Sciatic nerve (tissue), 2 donors: Measurements from ENCODE around the gene ZNF74. TPM values are rescaled to one million over a fixed set of nuclear protein-coding genes. Genes with fewer than 3 reads are reported as not detected.
"Not testable (repeated sequence)": the region's sequence is repeated elsewhere in the genome, so short reads cannot be mapped to it uniquely, and the experiment has no call there.

Experiments
- ATAC-seq: fragments of 200-7000 bp; cut with Tn5 transposase; one replicate; pipeline ENCODE4 v1.9.1; 2020; ENCODE audit warnings: mild to moderate bottlenecking, moderate library complexity
- DNase-seq: peaks from one replicate; pipeline ENCODE4 v3.0.0-alpha.2; 2020; ENCODE audit warnings: low spot score
- intact Hi-C: fragments of 100-400 bp; cut with DNase I; formaldehyde crosslinking; loops from one replicate; pipeline ENCODE4 v1.14.2; 2022
- total RNA-seq: library from RNA; stranded (reverse); fragmentation: NEBNext Ultra II Directional; extraction: Animal tissue kit (Norgen Biotek cat#: 25700); gene quantifications from one replicate; pipeline ENCODE4 v1.2.1, GENCODE V29; 2021
- donor health status: DM: no; HTN: no; CAD: no.
- donor health status: DM: no; HTN: no; CAD: no.

The ZNF74 gene
- total RNA-seq, 1 donor from 2014 or later = 10.8 TPM

GRCh38 chr22:20372406-20372854 is 21.5 kb upstream of the ZNF74 start:
- DNase-seq, intact Hi-C loops: not testable (repeated sequence)
- peak; percentile 83 for ATAC-seq

- intact Hi-C loops, ATAC-seq, DNase-seq: not testable (repeated sequence)
Observed at GRCh38 chr22:20373195-20373706, 20.7 kb upstream of the ZNF74 start.

- ATAC-seq, intact Hi-C loops, DNase-seq: not testable (repeated sequence)
Observed at GRCh38 chr22:20374130-20374529, 19.8 kb upstream of the ZNF74 start.

GRCh38 chr22:20376281-20376680 is 17.7 kb upstream of the ZNF74 start:
- DNase-seq, intact Hi-C loops, ATAC-seq: not testable (repeated sequence)

- ATAC-seq, intact Hi-C loops, DNase-seq: not testable (repeated sequence)
Observed at GRCh38 chr22:20376983-20377382, 17.0 kb upstream of the ZNF74 start.

GRCh38 chr22:20378110-20378509 is 15.8 kb upstream of the ZNF74 start:
- ATAC-seq (no peak), DNase-seq (no peak)
- intact Hi-C loops = no loop called here

- intact Hi-C loops, ATAC-seq: not testable (repeated sequence)
- DNase-seq = peak; percentile 9
Observed at GRCh38 chr22:20378684-20379083, 15.3 kb upstream of the ZNF74 start.

GRCh38 chr22:20380486-20380885 is 13.5 kb upstream of the ZNF74 start:
- intact Hi-C loops = no loop called here
- DNase-seq (no peak), ATAC-seq (no peak)

GRCh38 chr22:20383538-20383937 is 10.4 kb upstream of the ZNF74 start:
- intact Hi-C loops = no loop called here
- ATAC-seq (no peak), DNase-seq (no peak)

GRCh38 chr22:20384171-20384570 is 9.8 kb upstream of the ZNF74 start:
- DNase-seq = no peak
- intact Hi-C loops = no loop called here
- ATAC-seq = no peak

GRCh38 chr22:20384865-20385264 is 9.1 kb upstream of the ZNF74 start:
- intact Hi-C loops = no loop called here
- ATAC-seq (no peak), DNase-seq (no peak)

- intact Hi-C loops = no loop called here
- no peak for ATAC-seq
- no peak for DNase-seq
Observed at GRCh38 chr22:20386336-20386735, 7.6 kb upstream of the ZNF74 start.

GRCh38 chr22:20386972-20387371 is 7.0 kb upstream of the ZNF74 start:
- DNase-seq (no peak), ATAC-seq (no peak)
- intact Hi-C loops = no loop called here

- DNase-seq (no peak), ATAC-seq (no peak)
- intact Hi-C loops = no loop called here
Observed at GRCh38 chr22:20388200-20388599, 5.8 kb upstream of the ZNF74 start.

- ATAC-seq (no peak), DNase-seq (no peak)
- intact Hi-C loops = no loop called here
Observed at GRCh38 chr22:20389288-20389687, 4.7 kb upstream of the ZNF74 start.

GRCh38 chr22:20390394-20390907 is 3.5 kb upstream of the ZNF74 start:
- DNase-seq (no peak), ATAC-seq (no peak)

GRCh38 chr22:20391222-20391621 is 2.7 kb upstream of the ZNF74 start:
- ATAC-seq = no peak
- intact Hi-C loops = no loop called here

More at GRCh38 chr22:20390394-20390907, 3.5 kb upstream of the ZNF74 start:
- intact Hi-C loops = no loop called here

GRCh38 chr22:20392365-20392881 is 1.5 kb upstream of the ZNF74 start:
- intact Hi-C loops, ATAC-seq, DNase-seq: not testable (repeated sequence)

More at GRCh38 chr22:20391222-20391621, 2.7 kb upstream of the ZNF74 start:
- no peak for DNase-seq

GRCh38 chr22:20392983-20393704 is 807 bp upstream of the ZNF74 start:
- DNase-seq = no peak
- intact Hi-C loops = no loop called here
- peak; percentile 18 for ATAC-seq
